Stimulated activated CD4-positive, alpha-beta T cell treated with anti-CD3 and anti-CD28 coated beads, Interleukin-4, amount 100 ng/mL, for 1 hour (primary cell): ENCODE data around the gene SH3GL1.
"Not testable (repeated sequence)": the region's sequence is repeated elsewhere in the genome, so short reads cannot be mapped to it uniquely, and the experiment has no call there.

Experiments
- DNase-seq: peaks from one replicate; pipeline ENCODE4 v3.0.0-alpha.2; 2020

The SH3GL1 gene

GRCh38 chr19:4362101-4362828 lies 38.1 kb downstream of the SH3GL1 start:
- DNase-seq, result no peak

- DNase-seq, result no peak
Measured at GRCh38 chr19:4361152-4362046, 38.9 kb downstream of the SH3GL1 start.

DNA sequence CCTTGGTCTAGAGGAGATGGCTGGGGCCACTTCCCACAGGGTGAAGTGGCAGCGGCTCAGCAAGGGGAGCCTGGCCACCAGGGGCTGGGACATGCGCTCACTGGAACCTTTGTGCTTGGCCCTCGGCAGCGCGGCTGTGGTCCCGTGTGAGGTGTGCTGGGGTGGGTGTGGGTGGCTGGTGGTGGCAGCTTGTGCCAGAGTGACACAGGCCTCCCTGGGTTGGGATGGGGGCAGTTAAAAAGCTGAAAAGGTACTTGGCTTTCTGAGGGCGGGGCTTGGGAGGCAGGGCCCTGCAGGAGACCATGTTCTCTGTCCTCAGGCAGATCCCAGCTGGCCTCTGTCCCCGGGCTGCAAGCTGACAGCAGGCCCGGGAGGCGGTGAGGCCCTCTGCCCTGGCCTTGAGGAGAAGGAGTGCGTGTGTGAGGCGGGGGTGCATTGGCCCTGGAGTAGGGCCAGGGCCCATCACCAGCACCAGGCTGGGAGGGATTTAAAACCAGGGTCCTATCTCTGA lies 39.7 kb downstream of the SH3GL1 start:
- no peak for DNase-seq

- no peak for DNase-seq
Measured at GRCh38 chr19:4360081-4360569, 40.2 kb downstream of the SH3GL1 start.

DNA sequence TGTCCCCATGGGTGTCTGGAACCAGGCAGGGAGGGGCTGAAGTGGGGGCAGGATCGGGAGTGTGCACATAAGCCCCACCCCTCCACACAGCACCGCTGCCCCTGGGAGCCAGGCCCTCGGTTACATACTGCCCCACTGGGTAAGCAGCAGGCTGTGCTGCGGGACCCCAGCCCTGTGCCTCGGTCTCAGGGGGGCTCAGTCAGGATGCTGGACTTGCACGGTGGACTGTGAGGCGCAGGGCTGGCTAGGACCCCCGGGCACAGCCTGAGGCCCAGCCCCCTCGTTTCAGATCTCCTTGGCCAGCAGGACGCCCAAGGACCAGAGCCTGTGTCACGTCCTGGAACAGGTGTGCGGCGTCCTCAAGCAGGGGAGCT lies 40.7 kb downstream of the SH3GL1 start:
- no peak for DNase-seq

DNA sequence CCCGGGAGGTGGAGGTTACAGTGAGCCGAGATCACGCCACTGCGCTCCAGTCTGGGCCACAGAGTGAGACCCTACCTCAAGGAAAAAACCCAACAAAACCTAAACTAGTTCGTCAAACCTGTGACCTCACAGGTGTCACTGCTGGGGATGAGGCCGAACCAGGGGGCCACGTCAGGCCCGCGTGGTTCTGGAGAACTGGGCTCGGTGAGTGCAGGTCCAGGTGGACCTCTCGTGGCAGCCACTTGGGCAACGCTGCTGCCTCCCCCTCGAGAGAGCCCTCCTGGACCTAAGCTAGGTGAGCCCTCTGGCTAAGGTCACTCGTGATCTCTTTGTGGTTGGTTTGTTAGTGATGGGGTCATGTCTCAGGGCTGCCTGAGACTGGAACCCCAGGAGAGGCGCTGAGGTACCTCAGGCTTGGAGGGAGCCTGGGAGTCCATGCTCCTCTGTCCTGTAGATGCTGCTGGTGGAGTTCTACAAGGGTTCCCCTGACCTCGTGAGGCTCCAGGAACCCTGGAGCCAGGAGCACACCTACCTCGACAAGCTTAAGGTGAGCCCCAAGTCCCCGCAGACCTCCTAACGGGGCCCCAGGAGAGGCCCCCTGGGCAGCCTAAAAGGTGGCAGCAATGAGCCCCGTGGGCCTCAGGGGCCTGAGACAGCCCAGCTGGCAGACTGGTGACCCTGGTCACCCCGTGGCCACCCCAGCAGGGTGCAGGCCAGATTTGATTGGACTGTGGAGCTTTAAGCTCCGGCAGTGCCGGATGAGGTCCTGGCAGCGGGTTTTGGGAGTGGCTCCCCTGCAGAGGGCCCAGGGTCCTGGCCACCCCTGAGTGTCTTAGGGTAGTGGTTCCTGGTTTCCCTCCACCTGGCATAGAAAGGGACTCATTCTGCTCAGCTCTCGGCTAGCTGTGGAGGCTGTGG lies 41.4 kb downstream of the SH3GL1 start:
- no peak for DNase-seq

GRCh38 chr19:4357921-4358326 lies 42.4 kb downstream of the SH3GL1 start:
- no peak for DNase-seq

DNA sequence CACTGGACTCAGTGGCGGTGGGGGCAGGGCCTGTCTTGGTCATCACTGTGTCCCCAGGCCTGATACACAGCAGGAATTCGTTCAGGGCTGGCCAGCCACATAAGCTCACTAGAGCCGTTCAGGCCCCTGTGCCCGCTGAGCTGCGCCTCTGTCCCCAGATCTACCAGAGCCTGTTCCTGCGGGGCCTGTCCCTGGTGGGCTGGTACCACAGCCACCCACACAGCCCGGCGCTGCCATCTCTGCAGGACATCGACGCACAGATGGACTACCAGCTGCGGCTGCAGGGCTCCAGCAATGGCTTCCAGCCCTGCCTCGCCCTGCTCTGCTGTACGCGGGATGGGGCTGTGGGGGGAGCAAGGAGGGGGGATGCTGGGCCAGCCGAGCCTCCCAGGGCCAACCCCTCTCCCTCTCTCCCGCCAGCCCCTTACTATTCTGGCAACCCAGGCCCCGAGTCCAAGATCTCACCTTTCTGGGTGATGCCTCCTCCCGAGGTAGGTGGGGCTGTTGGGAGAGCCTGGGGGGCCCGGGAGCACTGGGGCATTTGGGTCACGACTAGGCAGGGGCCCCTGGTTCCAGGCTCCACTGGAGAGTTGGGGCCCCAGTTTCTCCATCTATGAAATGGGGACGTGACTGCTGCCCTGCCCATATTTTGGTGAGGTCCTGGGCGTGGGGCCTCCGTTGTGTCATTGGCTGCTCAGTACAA lies 43.1 kb downstream of the SH3GL1 start:
- no peak for DNase-seq

DNA sequence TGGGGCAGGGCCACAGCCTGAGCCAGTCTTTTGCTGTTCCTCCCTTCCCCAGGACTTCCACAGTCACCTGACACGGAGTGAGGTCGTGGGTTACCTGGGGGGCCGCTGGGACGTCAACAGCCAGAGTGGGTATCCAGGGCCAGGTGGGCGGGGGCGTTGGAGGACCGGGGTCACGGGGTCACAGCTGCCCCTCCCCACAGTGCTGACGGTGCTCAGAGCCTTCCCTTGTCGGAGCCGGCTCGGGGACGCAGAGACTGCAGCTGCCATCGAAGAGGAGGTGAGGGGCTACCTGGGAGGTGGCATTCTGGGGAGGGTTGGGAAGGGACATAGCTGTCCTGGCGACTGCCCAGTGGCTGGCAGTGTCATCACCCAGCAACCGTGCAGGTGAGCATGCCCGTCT lies 45.5 kb downstream of the SH3GL1 start:
- no peak for DNase-seq

DNA sequence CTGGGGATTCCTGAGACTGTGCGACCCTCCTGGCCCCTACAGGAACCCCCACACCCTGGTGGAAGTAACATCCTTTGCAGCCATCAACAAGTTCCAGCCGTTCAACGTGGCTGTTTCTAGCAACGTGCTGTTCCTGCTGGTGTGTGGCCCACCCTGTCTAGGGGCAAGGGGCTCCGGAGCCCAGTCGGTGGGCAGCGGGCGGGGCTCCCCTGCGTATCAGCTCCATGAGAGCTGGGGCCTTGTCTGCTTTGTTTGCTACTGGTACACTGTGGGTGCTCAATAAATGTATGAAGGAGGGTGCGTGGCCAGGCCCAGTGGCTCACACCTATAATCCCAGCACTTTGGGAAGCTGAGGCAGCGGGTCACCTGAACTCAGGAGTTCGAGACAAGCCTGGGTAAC lies 46.1 kb downstream of the SH3GL1 start:
- DNase-seq, result no peak

DNA sequence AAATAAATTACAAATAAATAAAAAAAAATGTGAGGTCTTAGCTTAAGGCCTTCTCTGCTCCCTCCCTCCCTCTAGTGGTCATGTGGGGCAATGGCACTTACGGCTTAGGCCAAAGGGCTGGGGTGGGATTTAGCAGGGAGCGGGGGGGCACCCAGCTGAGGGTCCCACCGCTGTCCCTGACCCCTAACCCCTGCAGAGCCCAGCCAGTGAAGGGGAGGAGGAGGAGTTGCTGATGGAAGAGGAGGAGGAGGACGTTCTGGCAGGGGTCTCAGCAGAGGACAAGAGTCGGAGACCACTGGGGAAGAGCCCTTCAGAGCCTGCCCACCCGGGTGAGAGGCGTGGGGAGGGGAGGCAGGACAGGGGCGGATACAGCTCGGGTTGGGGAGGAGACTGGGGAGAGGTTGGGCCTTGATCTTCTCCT lies 47.6 kb downstream of the SH3GL1 start:
- peak; percentile 56 for DNase-seq

DNA sequence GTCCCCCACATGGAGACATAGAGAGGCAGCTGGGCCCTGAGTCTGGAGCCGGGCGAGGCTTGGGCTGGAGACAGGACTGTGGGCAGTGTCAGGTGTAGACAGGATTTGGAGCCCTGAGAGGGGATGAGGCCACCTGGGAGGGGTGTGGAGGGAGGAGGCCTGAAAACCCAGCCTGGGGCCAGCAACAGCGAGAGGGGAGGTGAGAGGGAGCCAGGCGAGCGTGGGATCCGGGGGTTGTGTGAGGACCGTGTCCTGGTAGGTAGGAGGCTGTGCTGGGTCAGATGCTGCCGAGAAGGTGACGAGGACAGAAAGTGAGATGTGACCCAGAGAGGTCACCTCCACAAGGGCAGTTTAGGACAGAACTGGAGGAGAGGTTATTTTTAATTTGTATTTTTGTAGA lies 49.6 kb downstream of the SH3GL1 start:
- no peak for DNase-seq

GRCh38 chr19:4350111-4350510 lies 50.2 kb downstream of the SH3GL1 start:
- no peak for DNase-seq

- DNase-seq, result not testable (repeated sequence)
Measured at GRCh38 chr19:4349225-4349624, 51.1 kb downstream of the SH3GL1 start.

DNA sequence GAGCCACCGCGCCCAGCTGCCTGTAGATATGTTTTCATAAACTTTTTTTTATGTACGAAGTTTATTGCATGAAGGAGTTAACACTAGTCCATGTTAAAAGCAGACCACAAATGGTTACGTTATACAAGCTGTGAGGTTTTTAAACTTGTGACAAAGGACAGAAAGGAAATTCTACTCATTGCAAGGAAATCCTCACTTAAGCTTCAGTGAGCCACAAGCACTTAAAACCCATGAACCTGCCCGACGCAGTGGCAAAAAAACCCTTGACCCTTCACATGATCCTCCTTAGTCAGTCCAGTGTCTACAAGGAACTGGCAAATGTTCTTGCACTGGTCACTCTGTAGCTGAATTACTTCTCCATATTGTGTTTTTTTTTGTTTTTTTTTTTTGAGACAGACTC lies 52.8 kb downstream of the SH3GL1 start:
- no peak for DNase-seq

- no peak for DNase-seq
Measured at GRCh38 chr19:4346020-4346383, 54.3 kb downstream of the SH3GL1 start.

GRCh38 chr19:4345342-4346019 lies 54.9 kb downstream of the SH3GL1 start:
- DNase-seq, result no peak

DNA sequence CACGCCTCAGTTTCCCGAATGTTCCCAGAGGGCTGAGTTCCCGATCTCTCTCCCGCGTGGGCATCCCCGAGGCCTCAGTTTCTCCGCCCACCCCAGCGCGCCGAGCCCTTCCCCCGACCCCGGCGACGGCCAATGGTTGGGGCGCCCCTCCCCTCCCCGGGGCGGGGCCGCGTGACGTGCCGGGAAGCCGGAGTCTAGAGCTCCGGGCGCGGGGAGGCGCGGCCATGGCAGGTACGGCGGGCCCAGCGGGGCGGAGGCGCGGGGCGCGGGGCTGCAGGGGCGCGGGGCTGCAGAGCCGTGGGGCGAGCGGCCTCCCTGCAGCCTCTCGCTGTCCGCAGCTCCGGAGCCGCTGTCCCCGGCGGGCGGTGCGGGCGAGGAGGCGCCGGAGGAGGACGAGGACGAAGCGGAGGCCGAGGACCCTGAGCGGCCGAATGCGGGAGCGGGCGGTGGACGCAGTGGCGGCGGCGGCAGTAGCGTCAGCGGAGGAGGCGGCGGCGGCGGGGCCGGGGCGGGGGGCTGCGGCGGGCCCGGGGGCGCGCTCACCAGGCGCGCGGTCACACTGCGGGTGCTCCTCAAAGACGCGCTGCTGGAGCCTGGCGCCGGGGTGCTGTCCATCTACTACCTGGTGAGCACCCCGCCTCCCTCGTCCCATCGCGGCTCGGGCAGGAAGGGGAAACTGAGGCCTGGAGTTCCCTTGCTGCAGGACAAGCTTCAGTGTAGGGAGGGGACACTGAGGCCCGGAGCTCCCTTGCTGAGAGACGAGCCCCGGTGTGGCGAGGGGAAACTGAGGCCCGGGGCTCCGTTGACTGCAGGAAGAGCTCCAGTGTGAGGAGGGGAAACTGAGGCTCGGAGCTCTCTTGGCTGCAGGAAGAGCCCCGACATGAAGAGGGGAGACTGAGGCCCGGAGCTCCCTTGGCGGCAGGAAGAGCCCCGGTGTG lies 56.7 kb downstream of the SH3GL1 start, which contains the start of gene MPND:
Gene MPND, plus strand, starts transcription at position 193 of the 938 bp plus-strand sequence. Its CDS starts 32 bp downstream, at position 225.
- DNase-seq, result peak; percentile 95

GRCh38 chr19:4342615-4343369 lies 57.6 kb downstream of the SH3GL1 start:
- peak; percentile 85 for DNase-seq

- DNase-seq, result no peak
Measured at GRCh38 chr19:4342314-4342614, 58.1 kb downstream of the SH3GL1 start.
